Activated B cell treated with CpG ODN at 0.5 μM for 24 hours (primary cell): Measurements from ENCODE around the gene TAOK3. TPM values are rescaled to one million over a fixed set of nuclear protein-coding genes. Genes with fewer than 3 reads are reported as not detected.

Experiments
- ATAC-seq: fragments of 200-7000 bp; cut with Tn5 transposase; one replicate; pipeline ENCODE4 v1.10.0; 2021; ENCODE audit warnings: low read depth, mild to moderate bottlenecking, moderate library complexity
- CTCF ChIA-PET: fragments of 350-600 bp; sonication (Branson Sonifier 250); formaldehyde crosslinking; loops from one replicate; lab custom pipeline; 2021; ENCODE audit warnings: antibody characterized with exemption; lab: Charles Lee
- POLR2A ChIA-PET: fragments of 350-600 bp; sonication (Branson Sonifier 250); formaldehyde crosslinking; loops from one replicate; lab custom pipeline; 2021; ENCODE audit warnings: antibody characterized with exemption; lab: Charles Lee
- DNase-seq: peaks from one replicate; pipeline ENCODE4 v3.0.0; 2022
- H3K27ac Mint-ChIP-seq: one replicate; pipeline ENCODE4 v1.8.0; 2020; ENCODE audit warnings: mixed read lengths
- H3K27me3 Mint-ChIP-seq: one replicate; pipeline ENCODE4 v1.8.0; 2021; ENCODE audit warnings: mixed read lengths
- H3K36me3 Mint-ChIP-seq: one replicate; pipeline ENCODE4 v1.8.0; 2021; ENCODE audit warnings: low read depth, mixed read lengths
- H3K4me1 Mint-ChIP-seq: one replicate; pipeline ENCODE4 v1.8.0; 2021; ENCODE audit warnings: mixed read lengths
- H3K4me3 Mint-ChIP-seq: one replicate; pipeline ENCODE4 v1.8.0; 2020; ENCODE audit warnings: mild to moderate bottlenecking, mixed read lengths
- H3K9me3 Mint-ChIP-seq: one replicate; pipeline ENCODE4 v1.8.0; 2020; ENCODE audit warnings: mixed read lengths
- CTCF ChIP-seq: fragments of 200-600 bp; IDR thresholded peaks from one replicate; pipeline ENCODE4 v1.8.0; 2022; ENCODE audit warnings: antibody characterized with exemption, mild to moderate bottlenecking
- intact Hi-C: fragments of 100-400 bp; cut with micrococcal nuclease; formaldehyde crosslinking; loops from one replicate; pipeline ENCODE4 v1.15.1; 2024
- total RNA-seq: library from RNA; stranded (reverse); gene quantifications from 2 replicates; pipeline ENCODE4 v1.2.3, GENCODE V29; 2022

The TAOK3 gene
- total RNA-seq, 1 donor from 2014 or later = 86.9 TPM

- H3K36me3 Mint-ChIP-seq = peaks cover 33% of the 10 kb centered on the region
- ChIA-PET POLR2A (interaction anchor here (0.6 kb wide), 1 partner anchor 14 kb away, joined by 3 read pairs; no protein-coding TSS in a partner anchor), CTCF (no interaction called here)
- H3K9me3 Mint-ChIP-seq = no peaks in the 10 kb centered on the region
- DNase-seq = no peak
- no peaks in the 10 kb centered on the region for H3K27me3 Mint-ChIP-seq
- intact Hi-C loops = no loop called here
- no peak overlapping the region for H3K4me3 Mint-ChIP-seq
- H3K27ac Mint-ChIP-seq = no peak overlapping the region
- ATAC-seq = no peak
- H3K4me1 Mint-ChIP-seq = peaks cover 40% of the 10 kb centered on the region
- TF ChIP-seq CTCF = no peak
These were observed 36.6 kb downstream of the TAOK3 start for GRCh38 chr12:118336123-118336522.

GRCh38 chr12:118334939-118335567 lies 37.7 kb downstream of the TAOK3 start:
- ATAC-seq (no peak), DNase-seq (no peak)
- Mint-ChIP-seq H3K27ac (no peak overlapping the region), H3K36me3 (peaks cover 35% of the 10 kb centered on the region), H3K27me3 (no peaks in the 10 kb centered on the region), H3K4me3 (no peak overlapping the region), H3K4me1 (peaks cover 48% of the 10 kb centered on the region), H3K9me3 (no peaks in the 10 kb centered on the region)
- TF ChIP-seq CTCF = no peak
- CTCF ChIA-PET = no interaction called here
- POLR2A ChIA-PET = interaction anchor here (0.7 to 1.5 kb wide), 3 partner anchors 10 to 24 kb away, joined by 3 read pairs; no protein-coding TSS in a partner anchor
- intact Hi-C loops = no loop called here

- Mint-ChIP-seq H3K9me3 (no peaks in the 10 kb centered on the region), H3K27ac (peak overlapping the region; percentile 2), H3K27me3 (no peaks in the 10 kb centered on the region), H3K4me3 (no peak overlapping the region), H3K4me1 (peaks cover 51% of the 10 kb centered on the region), H3K36me3 (peaks cover 33% of the 10 kb centered on the region)
- ATAC-seq (no peak), DNase-seq (no peak)
- TF ChIP-seq CTCF = no peak
- ChIA-PET CTCF (no interaction called here), POLR2A (interaction anchor here (0.6 to 1.5 kb wide), 2 partner anchors 24 to 40 kb away, joined by 3 read pairs; no protein-coding TSS in a partner anchor)
- intact Hi-C loops = no loop called here
These were observed 38.5 kb downstream of the TAOK3 start for GRCh38 chr12:118334241-118334640.

GRCh38 chr12:118332511-118332910 lies 40.2 kb downstream of the TAOK3 start:
- Mint-ChIP-seq H3K27me3 (no peaks in the 10 kb centered on the region), H3K4me3 (no peak overlapping the region), H3K9me3 (no peaks in the 10 kb centered on the region), H3K27ac (peak overlapping the region; percentile 10), H3K4me1 (peaks cover 57% of the 10 kb centered on the region), H3K36me3 (peaks cover 25% of the 10 kb centered on the region)
- POLR2A ChIA-PET = interaction anchor here (0.7 to 1.4 kb wide), 5 partner anchors 9 to 67 kb away, joined by 4 to 8 read pairs (median 5); no protein-coding TSS in a partner anchor
- DNase-seq (no peak), ATAC-seq (no peak)
- no peak for TF ChIP-seq CTCF
- CTCF ChIA-PET = interaction anchor here (0.8 to 1.0 kb wide), 2 partner anchors 43 to 48 kb away, joined by 3 read pairs; no protein-coding TSS in a partner anchor
- intact Hi-C loops = no loop called here

GRCh38 chr12:118330421-118331018 lies 42.2 kb downstream of the TAOK3 start:
- ChIA-PET POLR2A (interaction anchor here (0.6 to 2.3 kb wide), 10 partner anchors 13 to 1513 kb away, joined by 3 to 11 read pairs (median 5); partner anchors contain the start of genes SUDS3 and TAOK3), CTCF (interaction anchor here (1.2 kb wide), 1 partner anchor 46 kb away, joined by 7 read pairs; the partner anchor contains the start of gene SUDS3)
- Mint-ChIP-seq H3K27me3 (no peaks in the 10 kb centered on the region), H3K9me3 (no peaks in the 10 kb centered on the region), H3K36me3 (peaks cover 17% of the 10 kb centered on the region), H3K4me3 (peak overlapping the region; percentile 60), H3K4me1 (peaks cover 61% of the 10 kb centered on the region), H3K27ac (peak overlapping the region; percentile 93)
- intact Hi-C loops = loop anchor here (1.0 to 2.0 kb wide), 3 partner anchors 16 to 42 kb away; partner anchors contain the start of gene TAOK3
- DNase-seq = no peak
- TF ChIP-seq CTCF = no peak
- peak; percentile 86 for ATAC-seq
